Activated CD4-positive, alpha-beta T cell treated with anti-CD3 and anti-CD28 coated beads for 4 hours (primary cell): ENCODE results near the gene KCNJ12.
"Not testable (repeated sequence)": the region's sequence is repeated elsewhere in the genome, so short reads cannot be mapped to it uniquely, and the experiment has no call there.

Experiments
- DNase-seq, 2 donors: peaks; one replicate each; pipeline ENCODE4 v3.0.0-alpha.2; 2020

KCNJ12 gene

DNA sequence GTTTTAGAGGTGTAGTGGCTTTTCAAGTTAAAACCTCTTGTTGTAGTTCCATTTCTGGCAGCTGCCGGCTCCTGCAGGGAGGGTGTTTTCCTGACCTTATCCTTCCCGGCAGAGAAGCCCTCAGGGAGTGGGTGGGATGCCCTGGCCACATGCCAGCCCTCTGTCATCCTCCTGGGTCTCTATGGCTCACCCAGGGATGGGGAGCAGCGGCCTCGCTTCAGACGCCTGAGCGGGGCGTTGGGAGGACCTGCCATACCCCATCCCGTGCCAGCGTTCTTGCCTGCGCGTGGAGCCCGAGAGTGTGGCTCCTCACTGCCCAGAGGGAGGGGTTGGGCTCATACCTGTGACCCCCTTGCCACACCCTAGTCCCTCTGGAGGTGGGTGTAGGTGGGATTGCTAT, 11.9 kb downstream of the KCNJ12 start:
- DNase-seq = no peak

- DNase-seq = no peak
Observed at GRCh38 chr17:21388944-21389343, 12.8 kb downstream of the KCNJ12 start.

DNA sequence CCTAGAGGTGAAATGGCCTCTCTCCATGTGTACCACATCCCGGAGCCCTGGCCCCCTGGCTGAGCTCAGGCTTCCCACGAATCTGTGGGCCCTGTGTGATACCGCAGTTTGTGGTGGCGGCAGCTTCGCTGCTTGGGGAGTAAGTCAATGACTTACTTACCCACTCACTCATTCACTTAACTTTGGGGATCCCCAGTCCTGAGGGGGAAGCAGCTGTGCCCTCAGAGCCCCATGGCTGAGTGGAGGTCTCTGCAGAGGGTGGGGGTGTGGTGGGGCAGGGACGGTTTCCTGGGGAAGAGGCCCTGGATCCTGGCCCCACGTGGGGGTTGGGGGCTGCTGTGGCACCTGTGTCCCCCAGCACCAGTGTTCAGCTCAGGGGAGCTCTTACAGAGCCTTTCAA, 13.2 kb downstream of the KCNJ12 start:
- no peak for DNase-seq

GRCh38 chr17:21390294-21390693, 14.1 kb downstream of the KCNJ12 start:
- DNase-seq = no peak

DNA sequence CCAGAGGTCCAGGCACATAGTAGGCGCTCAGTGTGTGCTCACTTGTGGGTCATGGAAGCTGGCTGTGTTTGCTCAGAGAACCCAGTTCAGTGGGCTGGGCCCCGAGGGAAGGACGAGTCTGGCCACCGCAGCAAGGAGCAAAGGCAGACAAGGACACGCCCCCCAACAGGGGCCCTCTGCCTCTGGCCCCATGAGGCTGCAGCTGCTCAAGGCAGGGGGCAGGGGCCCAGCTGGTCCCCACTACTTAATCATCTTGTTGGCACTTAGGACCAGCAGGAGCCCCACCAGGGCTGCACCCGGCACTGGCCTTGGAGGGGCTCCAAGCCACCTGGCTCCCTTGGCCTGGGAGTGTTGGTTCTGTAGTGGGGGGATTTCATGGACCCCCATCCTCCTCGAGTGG, 16.1 kb downstream of the KCNJ12 start:
- no peak for DNase-seq

GRCh38 chr17:21394265-21394664, 18.1 kb downstream of the KCNJ12 start:
- DNase-seq = no peak

- DNase-seq = no peak
Observed at GRCh38 chr17:21395764-21396163, 19.6 kb downstream of the KCNJ12 start.

DNA sequence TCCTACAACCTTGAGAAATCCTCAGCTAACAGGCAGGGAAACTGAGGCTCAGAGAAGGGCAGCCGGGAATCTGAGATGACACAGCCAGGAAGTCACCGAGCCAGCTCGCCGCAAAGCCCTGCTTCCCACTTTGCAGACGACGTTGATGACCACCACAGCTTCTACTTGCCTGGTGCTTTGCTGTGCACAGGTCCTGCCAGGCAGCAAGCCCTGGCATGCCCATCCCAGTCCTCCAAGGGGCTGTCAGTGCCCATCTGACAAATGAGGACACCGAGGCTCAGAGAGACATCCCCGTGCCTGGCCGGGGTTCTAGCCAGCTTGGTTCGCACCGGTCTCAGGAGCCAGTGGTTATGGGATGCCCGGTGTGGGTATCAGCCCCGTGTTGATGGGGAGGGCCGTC, 20.1 kb downstream of the KCNJ12 start:
- DNase-seq = no peak

GRCh38 chr17:21397341-21398190, 21.4 kb downstream of the KCNJ12 start:
- DNase-seq = no peak

DNA sequence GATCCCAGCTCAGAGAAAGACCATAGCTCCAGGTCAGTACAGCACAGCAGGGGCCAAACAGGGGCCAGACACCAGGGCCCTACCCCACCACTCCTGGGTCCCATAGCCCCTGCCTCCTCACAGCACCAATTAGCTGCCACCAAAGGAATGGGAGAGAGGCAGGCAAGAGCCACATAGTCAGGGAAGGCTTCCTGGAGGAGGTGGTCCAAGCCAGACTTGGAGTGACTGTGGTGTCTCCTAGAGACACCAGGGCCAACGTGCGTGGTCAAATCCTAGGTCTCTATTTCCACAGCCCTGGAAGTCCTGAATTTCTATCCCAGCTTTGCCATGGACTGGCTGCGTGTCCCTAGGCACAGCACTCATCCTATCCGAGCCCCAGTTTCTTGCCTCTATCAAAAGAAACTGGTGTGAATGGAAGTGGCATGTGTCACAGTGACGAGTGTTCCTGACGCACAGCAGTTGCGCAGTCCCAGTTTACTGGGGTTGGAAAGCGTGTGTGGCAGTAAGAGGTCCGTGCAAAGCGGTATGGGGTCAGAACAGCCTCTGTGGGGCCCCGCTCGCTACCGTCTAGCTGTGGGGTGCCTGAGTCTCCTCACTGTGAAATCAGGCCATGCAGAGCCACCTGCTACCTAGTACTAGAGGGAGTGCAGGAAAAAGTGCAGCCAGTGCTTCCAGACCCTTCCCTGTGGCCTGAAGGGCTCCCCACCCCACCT, 23.5 kb downstream of the KCNJ12 start:
- no peak for DNase-seq

DNA sequence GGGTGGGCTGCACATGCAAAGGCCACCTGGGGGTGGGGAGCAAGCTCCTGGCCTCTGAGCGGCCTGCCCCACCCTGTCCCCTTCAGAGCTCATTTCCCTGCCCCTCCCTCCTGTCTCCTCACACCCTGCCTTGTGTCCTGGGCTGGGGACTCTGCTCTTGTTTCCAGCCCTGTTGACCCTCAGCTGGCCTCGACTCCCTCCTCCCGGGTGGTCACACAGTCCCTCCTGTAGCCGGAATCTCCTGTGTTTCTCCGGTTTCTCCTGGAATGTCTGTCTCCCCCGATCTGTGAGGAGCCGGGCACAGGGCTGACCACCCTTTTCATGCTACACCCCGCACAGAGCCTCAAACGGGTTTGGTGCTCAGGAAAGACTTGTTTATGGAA, 24.0 kb downstream of the KCNJ12 start:
- not testable (repeated sequence) for DNase-seq

- DNase-seq = no peak
Observed at GRCh38 chr17:21400816-21401593, 24.8 kb downstream of the KCNJ12 start.

DNA sequence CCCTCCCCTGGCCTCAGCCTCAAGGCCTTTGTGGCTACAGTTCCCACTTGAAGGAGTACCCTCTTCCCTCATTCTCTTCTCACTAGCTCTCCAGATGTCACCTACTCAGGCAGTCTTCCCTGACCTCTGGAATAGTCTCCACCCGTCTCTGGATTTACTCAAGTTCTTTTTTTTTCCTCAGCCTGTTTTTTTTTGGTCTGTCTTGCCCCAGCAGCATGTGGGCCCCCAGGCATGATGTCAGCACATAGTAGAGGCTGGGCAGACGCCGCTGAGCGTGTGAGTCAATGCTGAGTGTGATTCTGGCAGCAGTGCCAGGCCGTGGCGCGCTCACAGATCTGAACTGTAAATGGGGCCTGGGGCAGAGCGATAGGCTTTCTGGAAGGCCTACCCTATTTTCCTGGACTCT, 26.0 kb downstream of the KCNJ12 start:
- not testable (repeated sequence) for DNase-seq

GRCh38 chr17:21402926-21403325, 26.8 kb downstream of the KCNJ12 start:
- not testable (repeated sequence) for DNase-seq

- not testable (repeated sequence) for DNase-seq
Observed at GRCh38 chr17:21404106-21404505, 27.9 kb downstream of the KCNJ12 start.

DNA sequence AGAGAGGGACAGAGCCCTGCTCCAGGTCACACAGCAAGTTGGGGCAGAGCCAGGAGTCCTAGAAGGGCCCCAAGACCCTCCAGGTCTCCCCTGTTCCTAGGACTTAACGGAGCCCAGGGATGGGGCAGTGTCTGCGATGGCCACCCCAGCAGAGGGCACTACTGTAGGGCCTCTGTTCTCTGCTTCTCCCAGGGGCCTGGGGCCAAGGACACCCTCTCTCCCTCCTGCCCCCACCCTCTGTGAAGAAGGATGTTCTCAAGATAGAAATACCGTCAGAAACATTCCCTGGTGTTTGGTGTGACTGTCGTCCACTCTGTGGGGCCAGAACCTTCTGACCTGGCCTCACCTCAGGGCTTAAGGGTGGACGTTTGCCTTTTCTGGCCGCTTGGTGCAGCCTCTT, 28.4 kb downstream of the KCNJ12 start:
- DNase-seq = not testable (repeated sequence)

DNA sequence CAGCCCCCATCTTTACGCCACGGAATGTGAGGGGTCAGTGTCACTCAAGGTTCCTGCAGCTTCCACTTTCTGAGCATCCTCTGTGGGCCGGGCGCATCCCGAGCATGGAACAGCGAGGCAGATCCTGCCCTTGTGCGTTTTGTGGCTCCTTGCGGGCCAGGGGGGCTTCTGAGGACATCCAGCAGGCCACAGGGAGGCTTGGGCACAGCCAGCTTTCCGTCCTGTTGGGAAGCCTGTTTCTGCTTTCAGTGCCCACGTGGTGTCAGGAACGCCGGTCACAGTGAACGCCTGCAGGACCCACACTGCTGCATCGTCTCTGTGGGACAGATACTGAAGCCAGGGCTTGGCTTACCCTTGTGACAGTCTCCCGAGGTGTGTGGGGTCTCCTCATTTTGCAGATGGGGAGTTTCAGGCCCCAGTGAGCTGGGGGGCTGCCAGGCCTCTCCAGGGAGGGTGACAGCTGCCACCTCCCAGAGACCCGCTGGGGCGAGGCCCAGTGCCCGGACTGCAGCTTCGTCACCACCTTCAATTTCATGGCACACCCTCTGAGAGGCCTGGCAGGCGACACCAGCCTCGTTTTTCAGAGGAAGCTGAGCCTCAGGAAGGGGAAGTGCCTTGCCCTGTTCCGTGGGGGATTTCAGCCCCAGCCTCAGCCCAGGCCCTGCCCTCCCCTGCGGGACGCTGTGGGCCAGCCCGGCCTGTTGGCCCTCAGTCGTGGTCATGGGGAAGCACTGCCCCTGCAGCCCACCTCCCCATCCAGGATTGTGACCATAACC, 29.0 kb downstream of the KCNJ12 start:
- not testable (repeated sequence) for DNase-seq

GRCh38 chr17:21405904-21406400, 29.8 kb downstream of the KCNJ12 start:
- DNase-seq = not testable (repeated sequence)

DNA sequence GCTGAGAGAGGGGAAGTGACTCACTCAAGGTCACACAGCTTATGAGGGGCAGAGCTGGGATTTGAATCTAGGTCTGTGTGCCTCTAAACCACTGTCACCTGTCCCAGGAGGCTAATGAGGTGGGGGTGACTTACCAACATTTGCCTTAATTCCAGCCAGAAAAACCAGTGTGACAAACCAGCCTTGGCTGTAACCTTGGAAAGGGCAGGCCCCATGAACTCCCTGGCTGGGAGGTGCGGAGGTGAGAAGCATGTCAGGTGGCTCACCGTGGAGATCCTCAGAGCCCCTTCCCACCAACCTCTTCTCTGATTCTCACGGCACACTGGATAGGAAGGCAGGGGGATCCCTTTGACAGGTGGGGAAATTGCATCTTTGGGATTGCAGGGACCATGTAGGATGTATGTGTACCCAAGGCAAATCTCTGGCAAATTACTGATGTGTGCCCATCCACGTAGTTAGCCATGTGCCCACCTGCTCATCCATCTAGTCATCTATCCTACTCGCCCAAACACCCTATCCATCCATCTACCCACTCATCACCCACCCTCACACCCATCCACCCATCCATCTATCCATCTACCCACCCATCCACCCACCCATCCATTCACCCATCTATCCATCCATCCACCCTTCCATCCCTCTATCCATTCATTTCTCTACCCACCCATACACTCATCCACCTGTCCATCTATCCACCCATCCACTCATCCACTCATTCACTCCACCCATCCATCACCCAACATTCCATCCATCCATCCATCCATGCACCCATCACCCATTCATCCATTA, 30.7 kb downstream of the KCNJ12 start:
- DNase-seq = not testable (repeated sequence)

- not testable (repeated sequence) for DNase-seq
Observed at GRCh38 chr17:21407752-21408151, 31.6 kb downstream of the KCNJ12 start.

- DNase-seq = not testable (repeated sequence)
Observed at GRCh38 chr17:21408224-21408623, 32.1 kb downstream of the KCNJ12 start.
